ENCODE data around the gene ASAP2.

Gene ASAP2

GRCh38 chr2:9284521-9285297 is 78.1 kb downstream of the ASAP2 start:
- Histone ChIP-seq H3K9me2 (replicated peaks; ENCODE audit: insufficient read depth, low read length) (no peaks in the 10 kb centered on the region), H3K27ac (ENCODE audit: low read length) (no peak overlapping the region), H3K79me2 (ENCODE audit: low read length) (no peaks in the 10 kb centered on the region), H4K20me1 (ENCODE audit: insufficient read depth, low read length) (no peaks in the 10 kb centered on the region), H3K9ac (ENCODE audit: low read length) (no peak overlapping the region), H3K27me3 (replicated peaks; ENCODE audit: insufficient read depth, low read length) (no peaks in the 10 kb centered on the region), H3K4me3 (ENCODE audit: low read length) (no peak overlapping the region), H3K4me2 (ENCODE audit: low read depth, low read length) (no peak overlapping the region), H3K9me3 (replicated peaks; ENCODE audit: insufficient read depth, low read length) (no peaks in the 10 kb centered on the region), H3F3A (ENCODE audit: insufficient read depth, low read length) (no peaks in the 10 kb centered on the region), H2AFZ (ENCODE audit: low read length) (no peak overlapping the region), H3K4me1 (ENCODE audit: low read length) (no peaks in the 10 kb centered on the region), H3K36me3 (replicated peaks; ENCODE audit: insufficient read depth, low read length) (no peaks in the 10 kb centered on the region)
- DNase-seq = no peak
- TF ChIP-seq CTCF (IDR thresholded peaks at IDR 0.05; ENCODE audit: low read length) = no peak
- TF ChIP-seq EZH2 (optimal IDR thresholded peaks at IDR 0.05; ENCODE audit: low read depth, low read length) = no peak
- TF ChIP-seq EZH2phosphoT487 (IDR thresholded peaks at IDR 0.05; ENCODE audit: low read length) = no peak

- Histone ChIP-seq H4K20me1 (ENCODE audit: insufficient read depth, low read length) (no peaks in the 10 kb centered on the region), H3K4me3 (ENCODE audit: low read length) (no peak overlapping the region), H2AFZ (ENCODE audit: low read length) (no peak overlapping the region), H3K9me3 (replicated peaks; ENCODE audit: insufficient read depth, low read length) (no peaks in the 10 kb centered on the region), H3K36me3 (replicated peaks; ENCODE audit: insufficient read depth, low read length) (no peaks in the 10 kb centered on the region), H3K4me1 (ENCODE audit: low read length) (no peaks in the 10 kb centered on the region), H3K27me3 (replicated peaks; ENCODE audit: insufficient read depth, low read length) (no peaks in the 10 kb centered on the region), H3F3A (ENCODE audit: insufficient read depth, low read length) (no peaks in the 10 kb centered on the region), H3K9ac (ENCODE audit: low read length) (no peak overlapping the region), H3K4me2 (ENCODE audit: low read depth, low read length) (no peak overlapping the region), H3K79me2 (ENCODE audit: low read length) (no peaks in the 10 kb centered on the region), H3K9me2 (replicated peaks; ENCODE audit: insufficient read depth, low read length) (no peaks in the 10 kb centered on the region), H3K27ac (ENCODE audit: low read length) (no peak overlapping the region)
- DNase-seq = no peak
- TF ChIP-seq CTCF (IDR thresholded peaks at IDR 0.05; ENCODE audit: low read length) (no peak), EZH2 (optimal IDR thresholded peaks at IDR 0.05; ENCODE audit: low read depth, low read length) (no peak), EZH2phosphoT487 (IDR thresholded peaks at IDR 0.05; ENCODE audit: low read length) (no peak)
These were observed 78.8 kb downstream of the ASAP2 start for GRCh38 chr2:9285385-9285920.

DNA sequence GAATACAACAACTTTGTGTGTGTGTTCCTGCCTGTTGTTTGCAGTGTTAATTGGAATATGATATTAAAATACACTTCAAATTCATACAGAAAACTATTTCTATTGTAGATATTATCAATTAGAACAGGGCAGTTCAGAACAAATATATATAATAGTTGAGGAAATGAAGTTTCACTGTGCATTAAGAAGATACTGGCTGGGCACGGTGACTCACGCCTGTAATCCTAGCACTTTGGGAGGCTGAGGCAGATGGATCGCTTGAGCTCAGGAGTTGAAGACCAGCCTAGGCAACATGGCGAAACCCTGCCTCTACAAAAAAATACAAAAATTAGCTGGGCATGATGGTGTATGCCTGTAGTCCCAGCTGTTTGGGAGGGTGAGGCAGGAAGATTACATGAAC is 79.3 kb downstream of the ASAP2 start:
- Histone ChIP-seq H3K9me2 (replicated peaks; ENCODE audit: insufficient read depth, low read length) (no peaks in the 10 kb centered on the region), H3K4me2 (ENCODE audit: low read depth, low read length) (no peak overlapping the region), H3K9ac (ENCODE audit: low read length) (no peak overlapping the region), H3K4me3 (ENCODE audit: low read length) (no peak overlapping the region), H3K4me1 (ENCODE audit: low read length) (no peaks in the 10 kb centered on the region), H3K27ac (ENCODE audit: low read length) (no peak overlapping the region), H4K20me1 (ENCODE audit: insufficient read depth, low read length) (no peaks in the 10 kb centered on the region), H3K9me3 (replicated peaks; ENCODE audit: insufficient read depth, low read length) (no peaks in the 10 kb centered on the region), H3K27me3 (replicated peaks; ENCODE audit: insufficient read depth, low read length) (no peaks in the 10 kb centered on the region), H2AFZ (ENCODE audit: low read length) (no peak overlapping the region), H3F3A (ENCODE audit: insufficient read depth, low read length) (no peaks in the 10 kb centered on the region), H3K79me2 (ENCODE audit: low read length) (no peaks in the 10 kb centered on the region), H3K36me3 (replicated peaks; ENCODE audit: insufficient read depth, low read length) (no peaks in the 10 kb centered on the region)
- no peak for DNase-seq
- TF ChIP-seq EZH2phosphoT487 (IDR thresholded peaks at IDR 0.05; ENCODE audit: low read length) (no peak), EZH2 (optimal IDR thresholded peaks at IDR 0.05; ENCODE audit: low read depth, low read length) (no peak), CTCF (IDR thresholded peaks at IDR 0.05; ENCODE audit: low read length) (no peak)
